ENCODE data around the gene APPL2. TPM values are rescaled to one million over a fixed set of nuclear protein-coding genes. Genes with fewer than 3 reads are reported as not detected.

Gene APPL2
- total RNA-seq, 1 donor: 67.0 TPM

DNA sequence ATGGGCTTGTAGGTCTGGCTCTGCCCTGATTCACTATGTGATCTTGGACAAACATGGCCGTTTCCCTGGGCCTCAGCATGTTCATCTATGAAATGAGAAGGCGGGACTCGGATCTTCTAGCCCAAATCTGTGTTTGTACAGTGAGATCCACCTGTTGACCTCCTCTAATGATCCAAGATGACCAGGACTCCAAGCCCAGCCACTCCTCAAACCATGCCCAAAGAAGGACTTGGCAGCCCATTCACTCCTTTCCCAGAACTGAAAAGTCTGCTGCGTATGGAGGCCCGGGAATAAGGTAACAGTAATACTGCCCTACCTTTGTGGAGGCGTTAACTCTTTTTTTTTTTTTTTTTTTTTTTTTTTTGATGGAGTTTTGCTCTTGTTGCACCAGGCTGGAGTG lies 39.9 kb downstream of the APPL2 start:
- no peaks in the 10 kb centered on the region for H3K27me3 ChIP-seq (ENCODE audit: insufficient read depth, low read length)
- H3K4me3 ChIP-seq (ENCODE audit: insufficient read depth, low read length): no peak overlapping the region
- TF ChIP-seq, protein P1, sequence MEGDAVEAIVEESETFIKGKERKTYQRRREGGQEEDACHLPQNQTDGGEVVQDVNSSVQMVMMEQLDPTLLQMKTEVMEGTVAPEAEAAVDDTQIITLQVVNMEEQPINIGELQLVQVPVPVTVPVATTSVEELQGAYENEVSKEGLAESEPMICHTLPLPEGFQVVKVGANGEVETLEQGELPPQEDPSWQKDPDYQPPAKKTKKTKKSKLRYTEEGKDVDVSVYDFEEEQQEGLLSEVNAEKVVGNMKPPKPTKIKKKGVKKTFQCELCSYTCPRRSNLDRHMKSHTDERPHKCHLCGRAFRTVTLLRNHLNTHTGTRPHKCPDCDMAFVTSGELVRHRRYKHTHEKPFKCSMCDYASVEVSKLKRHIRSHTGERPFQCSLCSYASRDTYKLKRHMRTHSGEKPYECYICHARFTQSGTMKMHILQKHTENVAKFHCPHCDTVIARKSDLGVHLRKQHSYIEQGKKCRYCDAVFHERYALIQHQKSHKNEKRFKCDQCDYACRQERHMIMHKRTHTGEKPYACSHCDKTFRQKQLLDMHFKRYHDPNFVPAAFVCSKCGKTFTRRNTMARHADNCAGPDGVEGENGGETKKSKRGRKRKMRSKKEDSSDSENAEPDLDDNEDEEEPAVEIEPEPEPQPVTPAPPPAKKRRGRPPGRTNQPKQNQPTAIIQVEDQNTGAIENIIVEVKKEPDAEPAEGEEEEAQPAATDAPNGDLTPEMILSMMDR (IDR thresholded peaks at IDR 0.05; ENCODE audit: extremely low read depth, low read depth, low read length): no peak
- H3K9me3 ChIP-seq (ENCODE audit: low read depth, low read length): no peaks in the 10 kb centered on the region
- H3K4me1 ChIP-seq (ENCODE audit: insufficient read depth, low read length): peaks cover 4% of the 10 kb centered on the region
- no peak overlapping the region for H2AFZ ChIP-seq (ENCODE audit: low read length)
- H3K27ac ChIP-seq (ENCODE audit: low read depth, low read length): no peak overlapping the region
- H3K36me3 ChIP-seq (ENCODE audit: insufficient read depth, low read length): peaks cover 71% of the 10 kb centered on the region
- H3K4me2 ChIP-seq (ENCODE audit: insufficient read depth, low read length): no peak overlapping the region
- DNase-seq (ENCODE audit: insufficient read length, low spot score, missing footprints): no peak
- H4K20me1 ChIP-seq (ENCODE audit: insufficient read depth, low read length): no peaks in the 10 kb centered on the region
- H3K79me2 ChIP-seq (ENCODE audit: insufficient read depth, low read length): no peaks in the 10 kb centered on the region

DNA sequence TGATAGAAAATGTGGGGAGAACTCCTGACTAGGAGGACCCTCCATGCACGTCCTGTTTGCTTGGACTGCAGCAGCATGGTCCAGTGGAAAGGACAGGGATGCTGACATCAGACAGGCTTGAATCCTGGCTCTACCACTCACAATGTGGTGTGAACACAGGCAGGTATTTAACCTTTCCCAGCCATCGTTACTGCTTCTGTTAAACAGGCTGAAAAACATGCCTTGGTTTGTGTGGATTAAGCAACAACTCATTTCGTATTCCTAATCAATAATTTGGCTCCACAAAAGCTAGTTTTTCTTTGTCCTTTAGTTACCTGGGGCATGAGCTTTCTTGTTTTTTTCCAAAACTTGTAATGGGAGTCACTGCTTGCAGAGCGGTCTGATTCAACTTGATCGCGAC lies 41.0 kb downstream of the APPL2 start:
- Histone ChIP-seq H3K79me2 (ENCODE audit: insufficient read depth, low read length) (no peaks in the 10 kb centered on the region), H3K36me3 (ENCODE audit: insufficient read depth, low read length) (peaks cover 73% of the 10 kb centered on the region), H2AFZ (ENCODE audit: low read length) (no peak overlapping the region), H3K27ac (ENCODE audit: low read depth, low read length) (no peak overlapping the region), H3K4me3 (ENCODE audit: insufficient read depth, low read length) (no peak overlapping the region), H3K27me3 (ENCODE audit: insufficient read depth, low read length) (no peaks in the 10 kb centered on the region), H3K4me2 (ENCODE audit: insufficient read depth, low read length) (no peak overlapping the region), H4K20me1 (ENCODE audit: insufficient read depth, low read length) (no peaks in the 10 kb centered on the region), H3K9me3 (ENCODE audit: low read depth, low read length) (no peaks in the 10 kb centered on the region), H3K4me1 (ENCODE audit: insufficient read depth, low read length) (peaks cover 4% of the 10 kb centered on the region)
- no peak for DNase-seq (ENCODE audit: insufficient read length, low spot score, missing footprints)
- TF ChIP-seq, protein P1 (IDR thresholded peaks at IDR 0.05; ENCODE audit: extremely low read depth, low read depth, low read length): no peak

DNA sequence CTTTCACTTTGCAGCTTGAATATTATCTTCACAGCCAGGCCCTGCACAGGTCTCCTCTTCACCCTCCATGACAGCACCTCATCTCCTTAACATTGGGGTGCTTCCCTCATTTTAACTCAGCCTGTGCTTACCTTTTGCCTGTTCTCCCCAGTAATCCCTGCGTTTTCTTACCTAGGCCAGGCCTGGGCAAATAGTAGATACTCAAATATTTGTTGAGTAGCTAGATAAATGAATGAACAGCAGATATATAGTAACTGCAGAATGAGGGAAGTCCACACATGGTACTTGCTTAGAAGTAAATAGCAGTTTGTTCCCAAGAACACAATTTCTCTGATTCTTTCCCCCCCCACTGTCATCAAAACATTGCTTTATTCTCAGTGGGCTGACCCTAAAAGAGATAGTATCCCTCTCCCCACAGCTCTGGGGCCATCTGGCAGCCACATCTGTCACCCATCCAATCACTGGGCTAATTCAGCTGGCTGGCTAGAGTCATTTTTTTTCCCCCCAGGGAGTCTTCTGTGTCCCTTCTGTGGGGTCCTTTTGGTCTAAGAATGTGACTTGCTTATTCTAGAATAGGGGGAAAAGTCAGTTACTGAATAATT lies 43.2 kb downstream of the APPL2 start:
- no peak overlapping the region for H3K4me2 ChIP-seq (ENCODE audit: insufficient read depth, low read length)
- H3K27me3 ChIP-seq (ENCODE audit: insufficient read depth, low read length): no peaks in the 10 kb centered on the region
- no peaks in the 10 kb centered on the region for H3K4me1 ChIP-seq (ENCODE audit: insufficient read depth, low read length)
- no peak for DNase-seq (ENCODE audit: insufficient read length, low spot score, missing footprints)
- H3K9me3 ChIP-seq (ENCODE audit: low read depth, low read length): no peaks in the 10 kb centered on the region
- no peak overlapping the region for H2AFZ ChIP-seq (ENCODE audit: low read length)
- no peak overlapping the region for H3K27ac ChIP-seq (ENCODE audit: low read depth, low read length)
- no peak overlapping the region for H3K4me3 ChIP-seq (ENCODE audit: insufficient read depth, low read length)
- peaks cover 87% of the 10 kb centered on the region for H3K36me3 ChIP-seq (ENCODE audit: insufficient read depth, low read length)
- no peaks in the 10 kb centered on the region for H4K20me1 ChIP-seq (ENCODE audit: insufficient read depth, low read length)
- TF ChIP-seq, protein P1 (IDR thresholded peaks at IDR 0.05; ENCODE audit: extremely low read depth, low read depth, low read length): no peak
- H3K79me2 ChIP-seq (ENCODE audit: insufficient read depth, low read length): peaks cover 3% of the 10 kb centered on the region

DNA sequence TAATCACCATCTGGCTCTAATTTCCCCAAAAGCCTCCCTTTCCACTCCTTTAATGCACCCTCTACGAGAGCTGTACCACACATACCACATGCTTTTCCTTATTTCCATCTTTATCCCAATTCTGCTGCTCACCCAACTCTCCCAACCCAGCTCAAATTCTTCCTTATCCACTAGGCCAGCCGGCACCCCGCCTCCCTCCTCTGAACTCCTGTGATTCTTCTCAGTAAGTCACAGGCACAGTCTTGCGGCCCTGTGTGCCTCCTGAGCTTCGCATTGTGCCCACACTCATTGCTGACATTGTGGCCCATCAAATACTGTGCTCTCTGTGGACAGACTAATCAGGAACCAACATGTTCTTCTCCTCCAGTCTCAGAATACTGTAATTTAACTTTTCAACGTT lies 45.4 kb downstream of the APPL2 start:
- Histone ChIP-seq H3K79me2 (ENCODE audit: insufficient read depth, low read length) (peaks cover 3% of the 10 kb centered on the region), H3K27ac (ENCODE audit: low read depth, low read length) (no peak overlapping the region), H3K4me2 (ENCODE audit: insufficient read depth, low read length) (no peak overlapping the region), H3K9me3 (ENCODE audit: low read depth, low read length) (no peaks in the 10 kb centered on the region), H3K4me1 (ENCODE audit: insufficient read depth, low read length) (no peaks in the 10 kb centered on the region), H2AFZ (ENCODE audit: low read length) (no peak overlapping the region), H3K4me3 (ENCODE audit: insufficient read depth, low read length) (no peak overlapping the region), H4K20me1 (ENCODE audit: insufficient read depth, low read length) (no peaks in the 10 kb centered on the region), H3K27me3 (ENCODE audit: insufficient read depth, low read length) (no peaks in the 10 kb centered on the region), H3K36me3 (ENCODE audit: insufficient read depth, low read length) (peaks cover 91% of the 10 kb centered on the region)
- TF ChIP-seq, protein P1 (IDR thresholded peaks at IDR 0.05; ENCODE audit: extremely low read depth, low read depth, low read length): no peak
- DNase-seq (ENCODE audit: insufficient read length, low spot score, missing footprints): no peak

Measured in osteoblast (primary cell).